ENCODE data around the gene ADGRV1.

Gene ADGRV1

GRCh38 chr5:91111473-91112238 lies 553.1 kb downstream of the ADGRV1 start:
- DNase-seq, result no peak
- intact Hi-C loops (cut with DNase I), result no loop called here

GRCh38 chr5:91114658-91115057 lies 556.1 kb downstream of the ADGRV1 start:
- intact Hi-C loops (cut with DNase I), result no loop called here
- DNase-seq, result no peak

DNA sequence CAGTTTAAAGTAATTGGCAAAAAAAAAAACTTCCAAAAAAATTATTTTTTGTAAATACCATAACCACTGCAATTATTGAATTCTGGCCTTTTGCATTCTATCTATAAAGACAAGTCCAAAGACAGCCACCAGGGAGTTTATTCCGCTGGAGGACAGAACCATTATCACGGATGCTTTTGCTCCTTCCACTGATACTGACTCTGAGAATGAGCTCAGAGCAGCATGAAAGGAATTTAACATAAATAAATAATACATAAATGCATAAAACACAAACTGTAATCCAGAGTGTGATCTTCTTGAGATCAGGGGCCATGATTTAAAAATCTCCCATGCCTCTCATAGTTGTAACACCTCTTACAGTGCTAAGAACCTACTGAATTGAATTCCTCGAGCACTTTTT lies 559.8 kb downstream of the ADGRV1 start:
- intact Hi-C loops (cut with DNase I), result no loop called here
- DNase-seq, result no peak

GRCh38 chr5:91118796-91119195 lies 560.2 kb downstream of the ADGRV1 start:
- intact Hi-C loops (cut with DNase I), result no loop called here
- no peak for DNase-seq

- no peak for DNase-seq
- intact Hi-C loops (cut with DNase I), result no loop called here
These were observed 560.6 kb downstream of the ADGRV1 start for GRCh38 chr5:91119217-91119616.

DNA sequence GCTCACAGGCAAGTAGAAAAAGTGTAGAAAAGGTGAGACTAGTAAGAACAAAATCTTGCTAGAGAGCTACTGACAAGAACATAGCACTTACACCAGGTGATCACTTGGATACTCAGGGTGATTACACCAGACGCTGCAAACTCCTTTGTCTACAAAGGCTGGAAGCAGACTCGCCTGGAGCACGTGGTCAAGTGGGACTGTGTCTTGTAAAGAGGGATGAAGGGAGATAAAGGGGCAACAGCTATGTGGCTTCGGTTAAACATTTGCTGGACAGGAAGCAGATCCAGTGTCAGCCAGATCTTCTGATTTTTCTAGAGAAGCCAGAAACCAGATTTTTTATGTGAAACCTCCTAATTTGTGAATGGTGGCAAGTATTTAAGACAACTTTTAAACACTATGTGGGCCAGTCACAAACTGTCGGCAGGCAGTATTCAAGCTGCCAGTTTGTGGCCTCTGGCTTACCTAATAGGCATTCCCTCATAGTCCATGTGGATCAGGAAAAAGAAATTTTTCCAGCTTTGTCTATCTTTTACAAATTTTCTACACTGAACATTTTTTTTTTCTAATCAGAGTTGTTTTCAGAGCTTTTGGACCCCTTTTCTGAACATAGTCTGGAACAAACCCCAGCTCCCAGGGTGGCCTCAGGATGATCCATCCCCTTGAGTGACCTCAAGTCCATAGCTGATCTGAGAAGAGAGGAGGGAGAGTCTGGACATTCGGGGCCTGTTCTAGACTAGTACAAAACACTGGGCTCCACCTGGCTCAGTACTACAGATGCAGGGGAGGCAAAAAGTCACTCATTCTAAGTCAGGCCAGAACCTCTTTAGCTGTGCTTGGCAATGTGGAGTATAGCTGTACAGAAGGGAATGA lies 561.6 kb downstream of the ADGRV1 start:
- intact Hi-C loops (cut with DNase I), result no loop called here
- DNase-seq, result no peak

- no peak for DNase-seq
- intact Hi-C loops (cut with DNase I), result no loop called here
These were observed 562.9 kb downstream of the ADGRV1 start for GRCh38 chr5:91121347-91121993.

- intact Hi-C loops (cut with DNase I), result no loop called here
- DNase-seq, result peak in 1 of 10 donors; percentile 34
These were observed 564.1 kb downstream of the ADGRV1 start for GRCh38 chr5:91122651-91123050.

DNA sequence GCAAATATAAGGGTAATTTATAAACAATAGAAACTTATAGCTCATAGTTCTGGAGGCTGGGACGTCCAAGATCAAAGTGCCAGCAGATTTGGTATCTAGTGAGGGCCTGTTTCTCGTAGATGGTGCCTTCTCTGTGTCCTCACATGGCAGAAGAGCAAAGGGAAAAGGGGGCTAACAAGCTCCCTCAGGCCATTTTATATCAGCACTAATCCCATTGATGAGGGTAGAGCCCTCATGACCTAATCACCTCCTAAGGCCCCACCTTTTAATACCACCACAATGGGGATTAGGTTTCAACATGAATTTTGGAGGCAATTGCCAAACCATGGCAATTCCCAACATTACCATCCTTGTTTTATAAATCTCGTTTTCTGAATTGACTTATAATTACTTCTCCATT lies 564.7 kb downstream of the ADGRV1 start:
- no peak for DNase-seq
- intact Hi-C loops (cut with DNase I), result no loop called here

DNA sequence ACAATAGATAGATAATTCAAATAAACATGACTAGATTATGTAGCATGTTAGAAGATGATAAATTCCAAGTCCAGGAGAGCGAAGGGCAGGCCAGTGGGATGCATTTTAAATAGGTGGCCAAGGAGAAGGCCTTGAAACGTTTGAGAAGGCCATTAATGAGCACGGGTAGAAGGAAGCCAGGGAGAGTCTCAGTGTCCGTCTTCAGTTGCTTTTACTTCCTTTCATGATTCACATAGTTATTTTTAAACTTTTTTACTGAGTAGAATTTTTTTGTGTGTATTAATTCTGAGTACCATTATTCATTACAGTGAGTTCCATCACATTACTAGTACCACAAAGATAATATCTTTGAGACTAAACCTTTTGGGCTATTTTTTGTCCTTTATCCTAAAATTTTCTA lies 565.3 kb downstream of the ADGRV1 start:
- no peak for DNase-seq
- intact Hi-C loops (cut with DNase I), result no loop called here

DNA sequence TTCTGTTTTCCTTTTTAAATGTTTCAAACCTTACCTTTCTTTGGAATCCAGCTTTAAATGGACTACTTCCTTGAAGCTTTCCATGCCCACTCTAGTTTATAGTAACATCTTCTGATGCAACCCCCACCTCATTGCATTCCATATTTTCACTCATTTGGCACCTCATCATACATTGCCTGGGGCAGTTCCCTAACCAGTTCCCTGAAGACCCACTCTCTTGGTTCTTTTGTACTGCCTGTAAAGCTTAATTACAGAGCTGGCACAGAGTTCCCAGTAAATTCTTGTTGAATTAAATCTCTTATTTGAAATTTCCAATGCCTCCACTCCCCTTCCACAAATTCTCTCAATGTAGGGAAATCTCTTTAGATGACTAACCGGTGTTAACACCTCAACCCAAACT lies 567.3 kb downstream of the ADGRV1 start:
- no peak for DNase-seq
- intact Hi-C loops (cut with DNase I), result no loop called here

GRCh38 chr5:91126448-91126847 lies 567.9 kb downstream of the ADGRV1 start:
- no peak for DNase-seq
- intact Hi-C loops (cut with DNase I), result no loop called here

- intact Hi-C loops (cut with DNase I), result no loop called here
- no peak for DNase-seq
These were observed 568.3 kb downstream of the ADGRV1 start for GRCh38 chr5:91126888-91127287.

- intact Hi-C loops (cut with DNase I), result no loop called here
- no peak for DNase-seq
These were observed 569.0 kb downstream of the ADGRV1 start for GRCh38 chr5:91127456-91128081.

- intact Hi-C loops (cut with DNase I), result no loop called here
These were observed 570.0 kb downstream of the ADGRV1 start for GRCh38 chr5:91128604-91129003.

GRCh38 chr5:91129748-91130147 lies 571.2 kb downstream of the ADGRV1 start:
- intact Hi-C loops (cut with DNase I), result no loop called here

More at GRCh38 chr5:91128604-91129003, 570.0 kb downstream of the ADGRV1 start:
- no peak for DNase-seq

DNA sequence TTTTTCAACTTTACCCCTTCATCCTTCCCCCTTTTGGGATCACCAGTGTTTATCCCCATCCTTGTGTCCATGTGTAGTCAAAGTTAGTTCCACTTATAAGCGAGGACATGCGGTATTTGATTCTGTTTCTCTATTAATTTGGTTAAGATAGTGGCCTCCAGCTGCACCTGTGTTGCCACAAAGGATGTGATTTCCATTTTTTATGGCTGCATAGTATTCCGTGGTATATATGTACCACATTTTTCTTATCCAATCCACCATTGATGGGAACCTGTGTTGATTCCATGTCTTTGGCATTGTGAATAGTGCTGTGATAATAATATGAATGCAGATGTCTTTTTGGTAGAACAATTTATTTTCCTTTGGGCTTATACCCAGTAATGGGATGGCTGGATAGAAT lies 572.2 kb downstream of the ADGRV1 start:
- DNase-seq, result no peak
- intact Hi-C loops (cut with DNase I), result no loop called here

More at GRCh38 chr5:91129748-91130147, 571.2 kb downstream of the ADGRV1 start:
- no peak for DNase-seq

- no peak for DNase-seq
- intact Hi-C loops (cut with DNase I), result no loop called here
These were observed 574.0 kb downstream of the ADGRV1 start for GRCh38 chr5:91132550-91132949.

DNA sequence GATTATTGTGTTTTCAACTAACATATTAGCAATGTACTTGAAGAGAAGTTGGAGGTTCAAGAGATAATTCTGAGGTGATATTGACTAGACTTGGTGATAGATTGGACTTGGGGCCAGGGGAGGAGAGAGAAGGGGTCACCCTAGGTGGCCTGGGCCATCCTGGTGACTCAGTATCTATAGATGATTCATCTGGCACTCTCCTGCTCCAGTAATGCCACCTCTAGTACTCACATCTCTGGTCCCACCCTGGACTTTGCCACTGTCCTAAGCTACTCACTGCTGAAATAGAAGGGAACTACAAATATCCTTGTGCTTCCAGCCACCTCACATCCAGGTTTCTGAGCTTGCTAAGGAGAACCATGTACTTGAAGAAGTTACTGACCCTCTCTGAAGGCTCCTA lies 574.6 kb downstream of the ADGRV1 start:
- DNase-seq, result no peak
- intact Hi-C loops (cut with DNase I), result no loop called here

DNA sequence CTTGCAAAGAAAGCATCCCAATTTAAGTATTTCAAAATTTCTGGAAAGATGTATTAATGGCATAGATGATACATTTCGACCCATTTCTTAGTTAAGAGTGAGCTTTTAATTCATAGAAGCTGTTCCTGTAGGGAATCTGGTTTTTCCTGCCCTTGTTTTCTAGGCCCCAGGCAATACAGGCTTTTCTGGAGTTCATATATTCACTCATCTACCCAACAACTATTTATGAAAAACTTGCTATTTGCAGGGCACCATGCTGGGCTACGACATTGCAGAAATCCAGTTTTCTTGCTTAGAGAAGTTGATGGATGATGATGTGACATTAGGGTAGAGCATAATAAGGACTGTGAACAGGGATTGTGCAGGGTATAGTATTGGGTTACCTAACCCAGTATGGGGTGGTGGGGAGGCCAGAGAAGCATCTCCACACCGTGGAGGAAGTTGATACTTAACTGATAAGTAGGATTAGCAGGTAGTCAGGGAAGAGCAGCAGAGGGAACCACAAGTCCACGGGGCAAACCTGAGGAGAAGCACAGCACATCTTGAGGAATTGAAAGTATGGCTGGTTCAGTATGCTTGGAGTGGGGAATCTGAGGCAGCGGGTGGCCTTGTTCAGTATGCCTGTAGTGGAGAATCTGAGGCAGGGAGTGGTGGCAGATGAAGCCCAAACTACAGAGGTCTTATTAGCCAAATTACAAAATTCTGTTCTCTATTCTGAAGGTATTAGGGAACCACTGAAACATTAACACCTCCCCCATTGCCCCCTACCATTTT lies 577.1 kb downstream of the ADGRV1 start:
- no peak for DNase-seq
- intact Hi-C loops (cut with DNase I), result no loop called here
